K562 (cell line): ENCODE results near the gene ACBD6.

Experiments
- CBFA2T3 ChIP-seq: fragments of 450-650 bp; IDR thresholded peaks from 2 replicates; pipeline ENCODE4 v1.6.1; 2017
- FOXP1 ChIP-seq: sonication (generic); formaldehyde crosslinking; IDR thresholded peaks from 2 replicates; pipeline ENCODE4 v1.8.0; 2022; ENCODE audit warnings: mild to moderate bottlenecking, missing genetic modification reagents
- GABPA ChIP-seq: fragments of 200-800 bp; sonication (Bioruptor generic); conservative IDR thresholded peaks from 2 replicates; pipeline ENCODE4 v1.6.1; 2016; ENCODE audit warnings: low read depth, missing genetic modification characterization, missing compliant biosample characterization
- HNRNPK ChIP-seq: fragments of 200-400 bp; formaldehyde crosslinking; IDR thresholded peaks from one replicate; pipeline ENCODE4 v1.6.1; 2018; ENCODE audit warnings: mild to moderate bottlenecking, low read depth, low read length; ENCODE audit not compliant: poor library complexity, severe bottlenecking
- PHB2 ChIP-seq: fragments of 450-650 bp; IDR thresholded peaks from 2 replicates; pipeline ENCODE4 v1.6.1; 2017; ENCODE audit warnings: low read depth
- POLR2AphosphoS5 ChIP-seq: IDR thresholded peaks from 2 replicates; pipeline ENCODE4 v1.6.1; 2011; ENCODE audit warnings: mild to moderate bottlenecking, low read depth, low read length, moderate library complexity; ENCODE audit not compliant: control insufficient read depth, insufficient read depth
- SMAD1 ChIP-seq: fragments of 150-350 bp; IDR thresholded peaks from 2 replicates; pipeline ENCODE4 v1.6.1; 2014; ENCODE audit warnings: low read length, low read depth; ENCODE audit not compliant: partially characterized antibody
- ZNF232 ChIP-seq: sonication (generic); formaldehyde crosslinking; IDR thresholded peaks from 2 replicates; pipeline ENCODE4 v1.8.0; 2022; ENCODE audit warnings: mild to moderate bottlenecking, missing genetic modification reagents
- ZNF561 ChIP-seq: fragments of 450-650 bp; formaldehyde crosslinking; conservative IDR thresholded peaks from 2 replicates; pipeline ENCODE4 v1.4.0; 2020; ENCODE audit warnings: mild to moderate bottlenecking, moderate library complexity
- TF ChIP-seq, protein P1 (sequence below): sonication (generic); formaldehyde crosslinking; IDR thresholded peaks from 2 replicates; pipeline ENCODE4 v1.5.0; 2020; ENCODE audit warnings: missing genetic modification reagents
- TF ChIP-seq, protein P2 (sequence below): sonication (generic); formaldehyde crosslinking; IDR thresholded peaks from 2 replicates; pipeline ENCODE4 v1.9.0; 2022; ENCODE audit warnings: mild to moderate bottlenecking, missing genetic modification reagents
- TF ChIP-seq, protein P3 (sequence below), 2 experiments: IDR thresholded peaks in 1 of 2; conservative IDR thresholded peaks in 1 of 2; 2 replicates each; pipeline ENCODE4 v1.6.1; 2016; ENCODE audit warnings: low read depth in 2 of 2, mild to moderate bottlenecking in 1 of 2, missing compliant biosample characterization in 1 of 2, missing genetic modification characterization in 1 of 2, moderate library complexity in 1 of 2
- TF ChIP-seq, protein P4 (sequence below): fragments of 150-350 bp; conservative IDR thresholded peaks from 2 replicates; pipeline ENCODE4 v1.6.1; 2014; ENCODE audit warnings: low read length
- TF ChIP-seq, protein P5 (sequence below): sonication (generic); formaldehyde crosslinking; IDR thresholded peaks from 2 replicates; pipeline ENCODE4 v1.8.1; 2023; ENCODE audit warnings: mild to moderate bottlenecking, missing genetic modification reagents

DNA sequence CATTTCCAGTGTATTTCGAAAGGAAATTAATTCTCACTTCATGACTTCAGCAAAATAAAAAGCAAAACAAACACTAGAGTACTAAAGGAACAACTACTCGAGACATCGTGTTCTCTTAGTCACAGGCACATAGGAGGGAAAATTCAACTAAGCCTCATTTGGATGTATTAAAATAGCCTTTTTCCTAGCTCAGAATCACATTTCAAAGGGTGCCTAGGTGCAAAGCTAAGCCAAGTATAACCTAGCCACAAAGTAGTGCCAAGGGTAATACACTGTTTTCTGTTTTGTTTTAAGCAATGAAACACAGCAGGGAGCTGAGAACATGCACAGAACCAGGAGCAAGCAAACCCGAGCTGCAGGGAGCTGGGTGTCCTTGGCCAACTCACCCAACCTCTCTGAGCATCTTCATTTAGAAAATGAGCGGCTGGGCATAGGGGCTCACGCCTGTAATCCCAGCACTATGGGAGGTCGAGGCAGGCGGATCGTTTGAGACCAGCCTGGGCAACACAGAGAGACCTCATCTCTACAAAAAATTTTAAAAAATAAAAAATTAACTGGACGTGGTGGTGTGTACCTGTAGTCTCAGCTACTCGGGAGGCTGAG, 26.6 kb upstream of the ACBD6 start:
- TF ChIP-seq SMAD1 (no peak), HNRNPK (no peak), FOXP1 (no peak), PHB2 (no peak), ZNF232 (no peak), ZNF561 (CRISPR knock-in tag) (no peak), GABPA (no peak), POLR2AphosphoS5 (no peak), CBFA2T3 (no peak)
- TF ChIP-seq, protein P1, sequence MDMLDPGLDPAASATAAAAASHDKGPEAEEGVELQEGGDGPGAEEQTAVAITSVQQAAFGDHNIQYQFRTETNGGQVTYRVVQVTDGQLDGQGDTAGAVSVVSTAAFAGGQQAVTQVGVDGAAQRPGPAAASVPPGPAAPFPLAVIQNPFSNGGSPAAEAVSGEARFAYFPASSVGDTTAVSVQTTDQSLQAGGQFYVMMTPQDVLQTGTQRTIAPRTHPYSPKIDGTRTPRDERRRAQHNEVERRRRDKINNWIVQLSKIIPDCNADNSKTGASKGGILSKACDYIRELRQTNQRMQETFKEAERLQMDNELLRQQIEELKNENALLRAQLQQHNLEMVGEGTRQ (CRISPR knock-in tag), result no peak
- TF ChIP-seq, protein P2, sequence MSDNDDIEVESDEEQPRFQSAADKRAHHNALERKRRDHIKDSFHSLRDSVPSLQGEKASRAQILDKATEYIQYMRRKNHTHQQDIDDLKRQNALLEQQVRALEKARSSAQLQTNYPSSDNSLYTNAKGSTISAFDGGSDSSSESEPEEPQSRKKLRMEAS (CRISPR knock-in tag), result no peak
- TF ChIP-seq, protein P3, sequence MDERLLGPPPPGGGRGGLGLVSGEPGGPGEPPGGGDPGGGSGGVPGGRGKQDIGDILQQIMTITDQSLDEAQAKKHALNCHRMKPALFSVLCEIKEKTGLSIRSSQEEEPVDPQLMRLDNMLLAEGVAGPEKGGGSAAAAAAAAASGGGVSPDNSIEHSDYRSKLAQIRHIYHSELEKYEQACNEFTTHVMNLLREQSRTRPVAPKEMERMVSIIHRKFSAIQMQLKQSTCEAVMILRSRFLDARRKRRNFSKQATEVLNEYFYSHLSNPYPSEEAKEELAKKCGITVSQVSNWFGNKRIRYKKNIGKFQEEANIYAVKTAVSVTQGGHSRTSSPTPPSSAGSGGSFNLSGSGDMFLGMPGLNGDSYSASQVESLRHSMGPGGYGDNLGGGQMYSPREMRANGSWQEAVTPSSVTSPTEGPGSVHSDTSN (CRISPR knock-in tag; IDR thresholded peaks at IDR 0.05; ENCODE audit: low read depth), result no peak
- TF ChIP-seq, protein P3 (tag; conservative IDR thresholded peaks at IDR 0.05; ENCODE audit: low read depth), result no peak
- TF ChIP-seq, protein P4, sequence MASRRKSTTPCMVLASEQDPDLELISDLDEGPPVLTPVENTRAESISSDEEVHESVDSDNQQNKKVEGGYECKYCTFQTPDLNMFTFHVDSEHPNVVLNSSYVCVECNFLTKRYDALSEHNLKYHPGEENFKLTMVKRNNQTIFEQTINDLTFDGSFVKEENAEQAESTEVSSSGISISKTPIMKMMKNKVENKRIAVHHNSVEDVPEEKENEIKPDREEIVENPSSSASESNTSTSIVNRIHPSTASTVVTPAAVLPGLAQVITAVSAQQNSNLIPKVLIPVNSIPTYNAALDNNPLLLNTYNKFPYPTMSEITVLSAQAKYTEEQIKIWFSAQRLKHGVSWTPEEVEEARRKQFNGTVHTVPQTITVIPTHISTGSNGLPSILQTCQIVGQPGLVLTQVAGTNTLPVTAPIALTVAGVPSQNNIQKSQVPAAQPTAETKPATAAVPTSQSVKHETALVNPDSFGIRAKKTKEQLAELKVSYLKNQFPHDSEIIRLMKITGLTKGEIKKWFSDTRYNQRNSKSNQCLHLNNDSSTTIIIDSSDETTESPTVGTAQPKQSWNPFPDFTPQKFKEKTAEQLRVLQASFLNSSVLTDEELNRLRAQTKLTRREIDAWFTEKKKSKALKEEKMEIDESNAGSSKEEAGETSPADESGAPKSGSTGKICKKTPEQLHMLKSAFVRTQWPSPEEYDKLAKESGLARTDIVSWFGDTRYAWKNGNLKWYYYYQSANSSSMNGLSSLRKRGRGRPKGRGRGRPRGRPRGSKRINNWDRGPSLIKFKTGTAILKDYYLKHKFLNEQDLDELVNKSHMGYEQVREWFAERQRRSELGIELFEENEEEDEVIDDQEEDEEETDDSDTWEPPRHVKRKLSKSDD, result no peak
- TF ChIP-seq, protein P5, sequence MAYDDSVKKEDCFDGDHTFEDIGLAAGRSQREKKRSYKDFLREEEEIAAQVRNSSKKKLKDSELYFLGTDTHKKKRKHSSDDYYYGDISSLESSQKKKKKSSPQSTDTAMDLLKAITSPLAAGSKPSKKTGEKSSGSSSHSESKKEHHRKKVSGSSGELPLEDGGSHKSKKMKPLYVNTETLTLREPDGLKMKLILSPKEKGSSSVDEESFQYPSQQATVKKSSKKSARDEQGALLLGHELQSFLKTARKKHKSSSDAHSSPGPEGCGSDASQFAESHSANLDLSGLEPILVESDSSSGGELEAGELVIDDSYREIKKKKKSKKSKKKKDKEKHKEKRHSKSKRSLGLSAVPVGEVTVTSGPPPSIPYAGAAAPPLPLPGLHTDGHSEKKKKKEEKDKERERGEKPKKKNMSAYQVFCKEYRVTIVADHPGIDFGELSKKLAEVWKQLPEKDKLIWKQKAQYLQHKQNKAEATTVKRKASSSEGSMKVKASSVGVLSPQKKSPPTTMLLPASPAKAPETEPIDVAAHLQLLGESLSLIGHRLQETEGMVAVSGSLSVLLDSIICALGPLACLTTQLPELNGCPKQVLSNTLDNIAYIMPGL (CRISPR knock-in tag), result no peak
